A549 (cell line): ENCODE measurements around the gene FCHO2.

ENCODE experiments used
- EHMT2 ChIP-seq: fragments of 200-600 bp; sonication (generic); IDR thresholded peaks from 2 replicates; pipeline ENCODE4 v1.6.1; 2016; ENCODE audit warnings: antibody characterized with exemption, low read depth, mild to moderate bottlenecking, moderate library complexity
- MAZ ChIP-seq: fragments of 150-350 bp; IDR thresholded peaks from 2 replicates; pipeline ENCODE4 v1.6.1; 2014; ENCODE audit warnings: antibody characterized with exemption, low read depth, low read length, borderline replicate concordance
- MYC ChIP-seq: IDR thresholded peaks from 2 replicates; pipeline ENCODE4 v1.6.1; 2012; ENCODE audit warnings: mild to moderate bottlenecking, inconsistent platforms, low read length, improper control_type of control experiment, borderline replicate concordance
- POLR2A ChIP-seq: IDR thresholded peaks from 2 replicates; pipeline ENCODE4 v1.6.1; 2012; ENCODE audit warnings: mild to moderate bottlenecking, low read length
- RFX5 ChIP-seq: fragments of 450-650 bp; IDR thresholded peaks from 2 replicates; pipeline ENCODE4 v1.7.1; 2014; ENCODE audit warnings: antibody characterized with exemption, mild to moderate bottlenecking, moderate library complexity
- RNF2 ChIP-seq: fragments of 200-600 bp; sonication (generic); IDR thresholded peaks from 2 replicates; pipeline ENCODE4 v1.6.1; 2016; ENCODE audit warnings: low read depth, mild to moderate bottlenecking, antibody characterized with exemption, moderate library complexity, borderline replicate concordance
- TF ChIP-seq, protein P1 (sequence below): fragments of >200 bp; sonication (Bioruptor Twin); formaldehyde crosslinking; IDR thresholded peaks from 3 replicates; pipeline ENCODE4 v1.5.1; 2016
- TF ChIP-seq, protein P2 (sequence below): fragments of >200 bp; sonication (Bioruptor Twin); formaldehyde crosslinking; IDR thresholded peaks from 3 replicates; pipeline ENCODE4 v1.6.1; 2016

DNA sequence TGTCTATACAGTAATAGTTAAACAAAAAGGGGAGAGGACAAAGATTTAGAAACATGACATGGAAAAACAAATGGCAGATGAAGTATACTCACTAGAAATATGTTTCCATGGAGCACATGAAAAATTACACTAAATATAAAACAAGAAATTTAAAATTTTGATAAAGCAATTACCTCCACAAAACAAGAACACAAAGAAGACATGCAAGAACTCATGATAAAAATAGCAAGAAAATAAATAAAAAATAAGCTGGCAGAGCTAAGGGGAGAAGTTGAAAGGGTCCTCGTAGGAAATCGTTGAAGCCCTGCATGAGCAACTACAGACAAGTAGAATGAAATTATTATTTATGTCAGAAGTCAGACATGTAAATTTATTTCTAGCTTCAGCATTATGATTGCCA, 141.9 kb downstream of the FCHO2 start:
- TF ChIP-seq, protein P1, sequence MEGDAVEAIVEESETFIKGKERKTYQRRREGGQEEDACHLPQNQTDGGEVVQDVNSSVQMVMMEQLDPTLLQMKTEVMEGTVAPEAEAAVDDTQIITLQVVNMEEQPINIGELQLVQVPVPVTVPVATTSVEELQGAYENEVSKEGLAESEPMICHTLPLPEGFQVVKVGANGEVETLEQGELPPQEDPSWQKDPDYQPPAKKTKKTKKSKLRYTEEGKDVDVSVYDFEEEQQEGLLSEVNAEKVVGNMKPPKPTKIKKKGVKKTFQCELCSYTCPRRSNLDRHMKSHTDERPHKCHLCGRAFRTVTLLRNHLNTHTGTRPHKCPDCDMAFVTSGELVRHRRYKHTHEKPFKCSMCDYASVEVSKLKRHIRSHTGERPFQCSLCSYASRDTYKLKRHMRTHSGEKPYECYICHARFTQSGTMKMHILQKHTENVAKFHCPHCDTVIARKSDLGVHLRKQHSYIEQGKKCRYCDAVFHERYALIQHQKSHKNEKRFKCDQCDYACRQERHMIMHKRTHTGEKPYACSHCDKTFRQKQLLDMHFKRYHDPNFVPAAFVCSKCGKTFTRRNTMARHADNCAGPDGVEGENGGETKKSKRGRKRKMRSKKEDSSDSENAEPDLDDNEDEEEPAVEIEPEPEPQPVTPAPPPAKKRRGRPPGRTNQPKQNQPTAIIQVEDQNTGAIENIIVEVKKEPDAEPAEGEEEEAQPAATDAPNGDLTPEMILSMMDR = no peak
- TF ChIP-seq MYC (no peak), RFX5 (no peak), MAZ (no peak), RNF2 (no peak), EHMT2 (no peak), POLR2A (no peak)
- TF ChIP-seq, protein P2, sequence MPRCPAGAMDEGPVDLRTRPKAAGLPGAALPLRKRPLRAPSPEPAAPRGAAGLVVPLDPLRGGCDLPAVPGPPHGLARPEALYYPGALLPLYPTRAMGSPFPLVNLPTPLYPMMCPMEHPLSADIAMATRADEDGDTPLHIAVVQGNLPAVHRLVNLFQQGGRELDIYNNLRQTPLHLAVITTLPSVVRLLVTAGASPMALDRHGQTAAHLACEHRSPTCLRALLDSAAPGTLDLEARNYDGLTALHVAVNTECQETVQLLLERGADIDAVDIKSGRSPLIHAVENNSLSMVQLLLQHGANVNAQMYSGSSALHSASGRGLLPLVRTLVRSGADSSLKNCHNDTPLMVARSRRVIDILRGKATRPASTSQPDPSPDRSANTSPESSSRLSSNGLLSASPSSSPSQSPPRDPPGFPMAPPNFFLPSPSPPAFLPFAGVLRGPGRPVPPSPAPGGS = no peak
